Neural cell (in vitro differentiated cells): ENCODE measurements around the gene DCAF15. TPM values are rescaled to one million over a fixed set of nuclear protein-coding genes. Genes with fewer than 3 reads are reported as not detected.

Experiments
- H2AFZ ChIP-seq: fragments of 200-600, 300-800 bp; sonication (generic), shearing (Covaris generic); 2 replicates; pipeline ENCODE4 v1.6.0; 2014; ENCODE audit warnings: low read depth, mild to moderate bottlenecking, antibody characterized with exemption, low read length, moderate library complexity
- H3F3A ChIP-seq: fragments of 200-600 bp; shearing (Covaris generic); 2 replicates; pipeline ENCODE4 v1.6.1; 2016; ENCODE audit warnings: mild to moderate bottlenecking, moderate library complexity, mixed read lengths, antibody characterized with exemption, low read length; ENCODE audit not compliant: insufficient read depth, poor library complexity, severe bottlenecking
- H3K27ac ChIP-seq: fragments of 200-600, 300-800 bp; sonication (generic), shearing (Covaris generic); 2 replicates; pipeline ENCODE4 v1.5.1; 2014; ENCODE audit warnings: mild to moderate bottlenecking, low read length, moderate library complexity
- H3K27me3 ChIP-seq: fragments of 300-800, 200-600 bp; sonication (generic), shearing (Covaris generic); 2 replicates; pipeline ENCODE4 v1.6.0; 2014; ENCODE audit warnings: mild to moderate bottlenecking, low read depth, low read length, moderate library complexity; ENCODE audit not compliant: insufficient read depth
- H3K36me3 ChIP-seq: fragments of 300-800, 200-600 bp; sonication (generic), shearing (Covaris generic); 2 replicates; pipeline ENCODE4 v1.5.1; 2014; ENCODE audit warnings: mild to moderate bottlenecking, antibody characterized with exemption, low read length, moderate library complexity; ENCODE audit not compliant: insufficient read depth
- H3K4me2 ChIP-seq: fragments of 300-800, 200-600 bp; sonication (generic), shearing (Covaris generic); 2 replicates; pipeline ENCODE4 v1.6.0; 2014; ENCODE audit warnings: mild to moderate bottlenecking, low read length
- H3K4me3 ChIP-seq: fragments of 300-800, 200-600 bp; sonication (generic), shearing (Covaris generic); 2 replicates; pipeline ENCODE4 v1.5.1; 2014; ENCODE audit warnings: mild to moderate bottlenecking, low read length, moderate library complexity
- H3K79me2 ChIP-seq: fragments of 200-600 bp; shearing (Covaris generic); replicated peaks from 2 replicates; pipeline ENCODE4 v1.6.0; 2014; ENCODE audit warnings: mild to moderate bottlenecking, low read length, moderate library complexity; ENCODE audit not compliant: insufficient read depth
- H3K9ac ChIP-seq: fragments of 300-800, 200-600 bp; sonication (generic), shearing (Covaris generic); 2 replicates; pipeline ENCODE4 v1.6.1; 2016; ENCODE audit warnings: mild to moderate bottlenecking, low read length, mixed read lengths
- H3K9me2 ChIP-seq: fragments of 200-600 bp; shearing (Covaris generic); 2 replicates; pipeline ENCODE4 v1.6.1; 2016; ENCODE audit warnings: mild to moderate bottlenecking, low read length, mixed read lengths; ENCODE audit not compliant: insufficient read depth
- H3K9me3 ChIP-seq: fragments of 200-600, 300-800 bp; sonication (generic), shearing (Covaris generic); 2 replicates; pipeline ENCODE4 v1.6.1; 2016; ENCODE audit warnings: mild to moderate bottlenecking, mixed run types, low read length, moderate library complexity, mixed read lengths
- H4K20me1 ChIP-seq: fragments of 200-600 bp; shearing (Covaris generic); 2 replicates; pipeline ENCODE4 v1.6.1; 2016; ENCODE audit warnings: mild to moderate bottlenecking, mixed run types; ENCODE audit not compliant: insufficient read depth
- EP300 ChIP-seq: fragments of 450-650 bp; conservative IDR thresholded peaks from 2 replicates; pipeline ENCODE4 v1.6.1; 2014; ENCODE audit warnings: antibody characterized with exemption, mild to moderate bottlenecking, moderate library complexity; ENCODE audit not compliant: poor library complexity, severe bottlenecking
- EZH2 ChIP-seq: fragments of 200-600, 300-800 bp; shearing (Covaris generic), sonication (generic); IDR thresholded peaks from 2 replicates; pipeline ENCODE4 v1.6.1; 2014; ENCODE audit warnings: antibody characterized with exemption, low read length, borderline replicate concordance, mild to moderate bottlenecking; ENCODE audit not compliant: insufficient read depth, poor library complexity, severe bottlenecking
- MXI1 ChIP-seq: fragments of 450-650 bp; conservative IDR thresholded peaks from 2 replicates; pipeline ENCODE4 v1.6.1; 2014; ENCODE audit warnings: antibody characterized with exemption, mild to moderate bottlenecking; ENCODE audit not compliant: poor library complexity, severe bottlenecking
- POLR2AphosphoS5 ChIP-seq: IDR thresholded peaks from 2 replicates; pipeline ENCODE4 v1.6.1; 2012
- RAD21 ChIP-seq: fragments of 450-650 bp; conservative IDR thresholded peaks from 2 replicates; pipeline ENCODE4 v1.6.1; 2014; ENCODE audit warnings: antibody characterized with exemption, mild to moderate bottlenecking, moderate library complexity
- SMC3 ChIP-seq: fragments of 450-650 bp; conservative IDR thresholded peaks from 2 replicates; pipeline ENCODE4 v1.6.1; 2014; ENCODE audit warnings: antibody characterized with exemption, mild to moderate bottlenecking, moderate library complexity; ENCODE audit not compliant: poor library complexity
- TAF1 ChIP-seq: IDR thresholded peaks from 2 replicates; pipeline ENCODE4 v1.6.1; 2012; ENCODE audit warnings: low read depth
- polyA plus RNA-seq: library from polyadenylated mRNA; depleted of rRNA; stranded (reverse); fragments of >200 nt; gene quantifications from 2 replicates; pipeline ENCODE4 v1.2.3, GENCODE V29; 2014
- TF ChIP-seq, protein P1 (sequence below): fragments of 450-650 bp; IDR thresholded peaks from 2 replicates; pipeline ENCODE4 v1.5.1; 2014; ENCODE audit warnings: antibody characterized with exemption, mild to moderate bottlenecking, moderate library complexity; ENCODE audit not compliant: poor library complexity, severe bottlenecking
- TF ChIP-seq, protein P2 (sequence below): IDR thresholded peaks from 2 replicates; pipeline ENCODE4 v1.6.1; 2012; ENCODE audit warnings: borderline replicate concordance

The DCAF15 gene
- polyA plus RNA-seq, 1 donor from 2014 or later = 39.4 TPM

DNA sequence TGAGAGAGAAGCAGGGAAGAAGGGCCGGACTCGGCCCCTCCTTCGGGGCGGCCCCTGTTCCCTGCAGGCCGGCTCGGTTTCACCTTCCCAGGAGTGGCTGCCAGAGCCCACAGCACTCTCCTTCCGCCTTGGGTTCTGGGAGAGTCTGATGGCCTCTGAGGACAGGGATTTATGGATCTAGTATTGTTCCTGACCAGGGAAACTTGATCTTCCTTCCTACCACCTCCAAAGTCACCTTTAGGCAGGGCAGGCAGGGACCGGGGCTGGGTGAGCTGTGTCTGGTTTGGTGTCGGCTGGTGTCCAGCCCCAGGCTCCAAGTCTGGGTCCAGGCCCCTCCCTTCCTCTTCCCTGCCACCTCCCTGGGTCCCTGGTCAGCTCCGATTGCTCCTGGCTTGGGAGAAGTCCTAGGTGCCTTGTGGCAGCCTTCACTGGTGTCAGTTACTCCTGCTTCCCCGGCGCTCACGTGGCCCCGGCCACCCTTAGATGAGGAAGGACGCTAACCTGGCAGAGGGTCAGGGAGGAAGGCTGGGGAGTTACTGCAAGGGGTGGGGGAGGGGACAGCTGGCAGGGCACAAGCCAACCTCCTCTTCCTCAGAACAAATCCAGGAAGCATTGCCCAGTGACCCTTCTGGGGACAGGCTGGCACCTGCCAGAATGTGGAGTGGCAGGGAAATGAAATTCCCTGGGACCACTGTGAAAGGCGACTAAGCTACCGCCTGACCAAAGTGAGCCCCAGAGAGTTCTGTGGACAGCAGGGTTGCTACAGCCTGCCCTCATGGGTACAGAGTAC lies 35.0 kb downstream of the DCAF15 start:
- TF ChIP-seq TAF1 = no peak
- no peak for TF ChIP-seq POLR2AphosphoS5
- TF ChIP-seq, protein P1, sequence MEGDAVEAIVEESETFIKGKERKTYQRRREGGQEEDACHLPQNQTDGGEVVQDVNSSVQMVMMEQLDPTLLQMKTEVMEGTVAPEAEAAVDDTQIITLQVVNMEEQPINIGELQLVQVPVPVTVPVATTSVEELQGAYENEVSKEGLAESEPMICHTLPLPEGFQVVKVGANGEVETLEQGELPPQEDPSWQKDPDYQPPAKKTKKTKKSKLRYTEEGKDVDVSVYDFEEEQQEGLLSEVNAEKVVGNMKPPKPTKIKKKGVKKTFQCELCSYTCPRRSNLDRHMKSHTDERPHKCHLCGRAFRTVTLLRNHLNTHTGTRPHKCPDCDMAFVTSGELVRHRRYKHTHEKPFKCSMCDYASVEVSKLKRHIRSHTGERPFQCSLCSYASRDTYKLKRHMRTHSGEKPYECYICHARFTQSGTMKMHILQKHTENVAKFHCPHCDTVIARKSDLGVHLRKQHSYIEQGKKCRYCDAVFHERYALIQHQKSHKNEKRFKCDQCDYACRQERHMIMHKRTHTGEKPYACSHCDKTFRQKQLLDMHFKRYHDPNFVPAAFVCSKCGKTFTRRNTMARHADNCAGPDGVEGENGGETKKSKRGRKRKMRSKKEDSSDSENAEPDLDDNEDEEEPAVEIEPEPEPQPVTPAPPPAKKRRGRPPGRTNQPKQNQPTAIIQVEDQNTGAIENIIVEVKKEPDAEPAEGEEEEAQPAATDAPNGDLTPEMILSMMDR = no peak
- TF ChIP-seq MXI1 = no peak
- TF ChIP-seq EZH2 = no peak
- TF ChIP-seq, protein P2, sequence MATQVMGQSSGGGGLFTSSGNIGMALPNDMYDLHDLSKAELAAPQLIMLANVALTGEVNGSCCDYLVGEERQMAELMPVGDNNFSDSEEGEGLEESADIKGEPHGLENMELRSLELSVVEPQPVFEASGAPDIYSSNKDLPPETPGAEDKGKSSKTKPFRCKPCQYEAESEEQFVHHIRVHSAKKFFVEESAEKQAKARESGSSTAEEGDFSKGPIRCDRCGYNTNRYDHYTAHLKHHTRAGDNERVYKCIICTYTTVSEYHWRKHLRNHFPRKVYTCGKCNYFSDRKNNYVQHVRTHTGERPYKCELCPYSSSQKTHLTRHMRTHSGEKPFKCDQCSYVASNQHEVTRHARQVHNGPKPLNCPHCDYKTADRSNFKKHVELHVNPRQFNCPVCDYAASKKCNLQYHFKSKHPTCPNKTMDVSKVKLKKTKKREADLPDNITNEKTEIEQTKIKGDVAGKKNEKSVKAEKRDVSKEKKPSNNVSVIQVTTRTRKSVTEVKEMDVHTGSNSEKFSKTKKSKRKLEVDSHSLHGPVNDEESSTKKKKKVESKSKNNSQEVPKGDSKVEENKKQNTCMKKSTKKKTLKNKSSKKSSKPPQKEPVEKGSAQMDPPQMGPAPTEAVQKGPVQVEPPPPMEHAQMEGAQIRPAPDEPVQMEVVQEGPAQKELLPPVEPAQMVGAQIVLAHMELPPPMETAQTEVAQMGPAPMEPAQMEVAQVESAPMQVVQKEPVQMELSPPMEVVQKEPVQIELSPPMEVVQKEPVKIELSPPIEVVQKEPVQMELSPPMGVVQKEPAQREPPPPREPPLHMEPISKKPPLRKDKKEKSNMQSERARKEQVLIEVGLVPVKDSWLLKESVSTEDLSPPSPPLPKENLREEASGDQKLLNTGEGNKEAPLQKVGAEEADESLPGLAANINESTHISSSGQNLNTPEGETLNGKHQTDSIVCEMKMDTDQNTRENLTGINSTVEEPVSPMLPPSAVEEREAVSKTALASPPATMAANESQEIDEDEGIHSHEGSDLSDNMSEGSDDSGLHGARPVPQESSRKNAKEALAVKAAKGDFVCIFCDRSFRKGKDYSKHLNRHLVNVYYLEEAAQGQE = no peak
- no peak for TF ChIP-seq EP300
- no peak for TF ChIP-seq SMC3
- TF ChIP-seq RAD21 = no peak
- Histone ChIP-seq H3K9me3 (no peaks in the 10 kb centered on the region), H3K27me3 (no peaks in the 10 kb centered on the region), H3K4me3 (no peak overlapping the region), H3K9ac (no peak overlapping the region), H3K36me3 (no peaks in the 10 kb centered on the region), H3F3A (no peaks in the 10 kb centered on the region), H4K20me1 (no peaks in the 10 kb centered on the region), H3K79me2 (no peaks in the 10 kb centered on the region), H2AFZ (no peak overlapping the region), H3K4me2 (no peak overlapping the region), H3K27ac (no peak overlapping the region), H3K9me2 (no peaks in the 10 kb centered on the region)

DNA sequence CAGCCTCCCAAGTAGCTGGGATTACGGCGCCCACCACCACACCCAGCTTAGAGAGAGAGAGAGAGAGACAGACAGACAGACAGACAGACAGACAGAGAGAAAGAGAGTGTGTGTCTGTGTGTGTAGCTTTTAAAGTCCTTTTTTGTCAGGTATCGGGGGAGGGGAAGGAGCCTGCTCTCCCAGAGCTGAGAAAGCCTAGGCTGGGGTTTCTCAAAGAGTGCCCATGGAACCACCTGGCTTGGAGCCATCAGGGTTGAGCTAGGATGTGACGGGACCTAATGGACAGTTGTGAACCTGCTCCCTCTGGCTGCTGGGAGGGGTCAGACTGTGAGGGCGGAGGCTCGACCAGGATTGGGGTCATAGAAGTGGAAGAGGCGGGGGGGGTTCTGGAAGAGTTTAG lies 37.2 kb downstream of the DCAF15 start:
- no peak for TF ChIP-seq RAD21
- no peak for TF ChIP-seq POLR2AphosphoS5
- TF ChIP-seq TAF1 = no peak
- TF ChIP-seq, protein P2 = no peak
- TF ChIP-seq SMC3 = no peak
- TF ChIP-seq EP300 = no peak
- TF ChIP-seq, protein P1 = no peak
- no peak for TF ChIP-seq MXI1
- no peak for TF ChIP-seq EZH2
- Histone ChIP-seq H3K36me3 (no peaks in the 10 kb centered on the region), H3K79me2 (no peaks in the 10 kb centered on the region), H3K9me3 (no peaks in the 10 kb centered on the region), H3K9me2 (no peaks in the 10 kb centered on the region), H3K27me3 (no peaks in the 10 kb centered on the region), H2AFZ (no peak overlapping the region), H3K4me2 (no peak overlapping the region), H3K4me3 (no peak overlapping the region), H3F3A (no peaks in the 10 kb centered on the region), H3K9ac (no peak overlapping the region), H4K20me1 (no peaks in the 10 kb centered on the region), H3K27ac (no peak overlapping the region)
